Spleen (tissue), 11 donors: ENCODE data around the gene TCL1A. TPM values are rescaled to one million over a fixed set of nuclear protein-coding genes. Genes with fewer than 3 reads are reported as not detected.
A peak's percentile ranks its signal among the peaks of the same experiment; 100 is the strongest.

Experiments used
- DNase-seq: peaks from one replicate; pipeline ENCODE4 v3.0.0-alpha.2; 2020
- H3K27ac ChIP-seq, 8 donors: fragments of 200-600 bp; sonication (generic) in 7 of 8; 1 replicate in 4 of 8; 2 replicates in 4 of 8; pipeline versions ENCODE4 v1.5.0 to v1.8.0; 2016 to 2021; ENCODE audit warnings: inconsistent platforms in 4 of 8, mild to moderate bottlenecking in 4 of 8, moderate library complexity in 1 of 8
- H3K27me3 ChIP-seq, 7 donors: fragments of 200-600 bp; sonication (generic) in 6 of 7; replicated peaks in 1 of 7; 1 replicate in 4 of 7; 2 replicates in 3 of 7; pipeline versions ENCODE4 v1.5.0 to v1.8.0; 2016 to 2021; ENCODE audit warnings: inconsistent platforms in 3 of 7, mild to moderate bottlenecking in 1 of 7
- H3K36me3 ChIP-seq, 6 donors: fragments of 200-600 bp; sonication (generic) in 5 of 6; 1 replicate in 4 of 6; 2 replicates in 2 of 6; pipeline versions ENCODE4 v1.5.0 to v1.8.0; 2016 to 2021; ENCODE audit warnings: inconsistent platforms in 2 of 6
- H3K4me1 ChIP-seq, 6 donors: fragments of 200-600 bp; sonication (generic) in 5 of 6; 1 replicate in 3 of 6; 2 replicates in 3 of 6; pipeline versions ENCODE4 v1.5.0 to v1.8.0; 2016 to 2021; ENCODE audit warnings: inconsistent platforms in 3 of 6
- H3K4me3 ChIP-seq, 8 donors: fragments of 200-600 bp; sonication (generic) in 7 of 8; 1 replicate in 4 of 8; 2 replicates in 4 of 8; pipeline versions ENCODE4 v1.5.0 to v1.8.0; 2016 to 2021; ENCODE audit warnings: inconsistent platforms in 4 of 8, mild to moderate bottlenecking in 4 of 8, moderate library complexity in 2 of 8
- H3K9me3 ChIP-seq, 8 donors: fragments of 200-600 bp; sonication (generic) in 7 of 8; 1 replicate in 4 of 8; 2 replicates in 4 of 8; pipeline versions ENCODE4 v1.5.0 to v1.8.0; 2016 to 2021; ENCODE audit warnings: inconsistent platforms in 4 of 8
- CTCF ChIP-seq, 11 experiments: fragments of 200-600 bp in 7 of 11; fragments of 450-650 bp in 4 of 11; sonication (generic) in 4 of 11; IDR thresholded peaks in 8 of 11; conservative IDR thresholded peaks in 3 of 11; 1 replicate in 7 of 11; 2 replicates in 4 of 11; pipeline versions ENCODE4 v1.4.0 to v1.8.0; 2016 to 2021; ENCODE audit warnings: antibody characterized with exemption in 11 of 11, inconsistent platforms in 4 of 11, mild to moderate bottlenecking in 1 of 11
- POLR2A ChIP-seq, 3 donors: fragments of 450-650 bp; IDR thresholded peaks; one replicate each; pipeline ENCODE4 v1.5.1; 2017; ENCODE audit warnings: antibody characterized with exemption in 3 of 3, mild to moderate bottlenecking in 1 of 3
- POLR2AphosphoS5 ChIP-seq, 3 donors: sonication (generic); formaldehyde crosslinking; IDR thresholded peaks; one replicate each; pipeline ENCODE4 v1.5.1; 2017; ENCODE audit warnings: antibody characterized with exemption in 3 of 3
- WGBS, 5 donors: extraction: QIAGEN DNeasy Blood & Tissue Kit in 3 of 5; methylation state at CpG; one replicate each; pipeline versions ENCODE4 v1.1.5 to v1.1.7; 2013 to 2018; 5-methylcytosine and 5-hydroxymethylcytosine counted together
- intact Hi-C: fragments of 100-400 bp; cut with DNase I; formaldehyde crosslinking; loops from one replicate; pipeline ENCODE4 v1.15.0; 2023; ENCODE audit warnings: low total_unique reads
- polyA plus RNA-seq, 3 donors: library from polyadenylated mRNA; stranded (reverse); fragments of 200-250 nt; gene quantifications; one replicate each; pipeline ENCODE4 v1.2.1, GENCODE V29; 2013
- total RNA-seq, 7 donors: library from RNA; depleted of rRNA in 3 of 7; stranded (reverse); fragments of >200 nt in 3 of 7; fragmentation: NEBNext Ultra II Directional in 4 of 7; extraction: Animal tissue kit (Norgen Biotek cat#: 25700) in 4 of 7; gene quantifications; one replicate each; pipeline versions ENCODE4 v1.1.0 to v1.2.1, GENCODE V29; 2016 to 2021
- donor health status: healthy with polysubstance abuse.
- donor health status: DM: no; HTN: no; CAD: no; lungs with moderate emphysema.
- donor health status: DM: no; HTN: no; CAD: no.
- donor health status: Bipolar disorder and iron deficiency.
- donor health status: healthy.
- donor health status: DM: no; HTN: no; CAD: no.
- donor health status: DM: yes; HTN: yes; CAD: no.

The TCL1A gene
- total and polyA plus RNA-seq, 10 donors = 12.8 to 520 (median 64.4) TPM

GRCh38 chr14:95692109-95692508 is 21.8 kb downstream of the TCL1A start:
- H3K36me3 ChIP-seq = no peaks in the 10 kb centered on the region
- no peak for TF ChIP-seq CTCF (IDR thresholded peaks at IDR 0.05 in 8 of 11, conservative IDR thresholded peaks at IDR 0.05 in 3 of 11)
- TF ChIP-seq POLR2A (IDR thresholded peaks at IDR 0.05) = no peak
- peaks cover 0 to 58% (median 4%) of the 10 kb centered on the region in 7 donors for H3K27me3 ChIP-seq
- H3K9me3 ChIP-seq = no peaks in the 10 kb centered on the region
- no peak overlapping the region for H3K4me3 ChIP-seq
- peak overlapping the region in 1 of 8 donors; percentile 47 for H3K27ac ChIP-seq
- WGBS, 5 donors = 85 to 97% (median 91%) methylated on average over 4 of the region's 4 CpGs
- no peak for DNase-seq
- peaks cover 0 to 48% (median 2%) of the 10 kb centered on the region in 6 donors for H3K4me1 ChIP-seq
- intact Hi-C loops = no loop called here

GRCh38 chr14:95691591-95691990 is 22.3 kb downstream of the TCL1A start:
- Histone ChIP-seq H3K4me3 (no peak overlapping the region), H3K27me3 (peaks cover 0 to 57% (median 4%) of the 10 kb centered on the region in 7 donors), H3K36me3 (no peaks in the 10 kb centered on the region), H3K4me1 (peaks cover 0 to 43% (median 0%) of the 10 kb centered on the region in 6 donors), H3K27ac (peak overlapping the region in 1 of 8 donors; percentile 47), H3K9me3 (no peaks in the 10 kb centered on the region)
- WGBS, 5 donors = 88 to 94% (median 91%) methylated on average over 9 to 10 of the region's 10 CpGs
- intact Hi-C loops = no loop called here
- TF ChIP-seq POLR2A (IDR thresholded peaks at IDR 0.05) (no peak), POLR2AphosphoS5 (IDR thresholded peaks at IDR 0.05) (no peak), CTCF (IDR thresholded peaks at IDR 0.05 in 8 of 11, conservative IDR thresholded peaks at IDR 0.05 in 3 of 11) (no peak)
- DNase-seq = no peak

GRCh38 chr14:95690815-95691214 is 23.1 kb downstream of the TCL1A start:
- TF ChIP-seq CTCF (IDR thresholded peaks at IDR 0.05 in 8 of 11, conservative IDR thresholded peaks at IDR 0.05 in 3 of 11) = no peak
- TF ChIP-seq POLR2AphosphoS5 (IDR thresholded peaks at IDR 0.05) = no peak
- TF ChIP-seq POLR2A (IDR thresholded peaks at IDR 0.05) = no peak
- H3K4me3 ChIP-seq = no peak overlapping the region
- intact Hi-C loops = no loop called here
- peaks cover 0 to 56% (median 2%) of the 10 kb centered on the region in 7 donors for H3K27me3 ChIP-seq
- peaks cover 0 to 37% (median 0%) of the 10 kb centered on the region in 6 donors for H3K4me1 ChIP-seq
- 74 to 85% (median 80%) methylated on average over 9 to 10 of the region's 10 CpGs for WGBS, 5 donors
- no peaks in the 10 kb centered on the region for H3K9me3 ChIP-seq
- no peak for DNase-seq
- no peaks in the 10 kb centered on the region for H3K36me3 ChIP-seq
- no peak overlapping the region for H3K27ac ChIP-seq

- intact Hi-C loops = no loop called here
- H3K4me1 ChIP-seq = peaks cover 0 to 23% (median 0%) of the 10 kb centered on the region in 6 donors
- H3K4me3 ChIP-seq = no peak overlapping the region
- H3K9me3 ChIP-seq = no peaks in the 10 kb centered on the region
- peaks cover 0 to 62% (median 0%) of the 10 kb centered on the region in 7 donors for H3K27me3 ChIP-seq
- DNase-seq = no peak
- no peaks in the 10 kb centered on the region for H3K36me3 ChIP-seq
- WGBS, 5 donors = 54 to 63% (median 59%) methylated on average over 5 of the region's 5 CpGs
- H3K27ac ChIP-seq = no peak overlapping the region
- TF ChIP-seq POLR2A (IDR thresholded peaks at IDR 0.05) (no peak), CTCF (IDR thresholded peaks at IDR 0.05 in 8 of 11, conservative IDR thresholded peaks at IDR 0.05 in 3 of 11) (no peak), POLR2AphosphoS5 (IDR thresholded peaks at IDR 0.05) (no peak)
Measured at GRCh38 chr14:95689441-95689840, 24.5 kb downstream of the TCL1A start.
